Epithelial cell of esophagus (primary cell): ENCODE results near the gene FAF1.

Experiments
- DNase-seq: peaks from one replicate; pipeline ENCODE4 v3.0.0; 2010; ENCODE audit warnings: low read depth
- H3K4me3 ChIP-seq: 2 replicates; pipeline ENCODE4 v1.5.1; 2011; ENCODE audit warnings: mild to moderate bottlenecking, low read length, control low read depth
- TF ChIP-seq, protein P1 (sequence below): IDR thresholded peaks from 2 replicates; pipeline ENCODE4 v1.5.1; 2011; ENCODE audit warnings: low read depth, mild to moderate bottlenecking, low read length, control low read depth, inconsistent platforms; ENCODE audit not compliant: insufficient read depth; ENCODE audit errors: missing control alignments

The FAF1 gene

GRCh38 chr1:50508040-50508586 lies 452.0 kb downstream of the FAF1 start:
- no peak for DNase-seq
- TF ChIP-seq, protein P1, sequence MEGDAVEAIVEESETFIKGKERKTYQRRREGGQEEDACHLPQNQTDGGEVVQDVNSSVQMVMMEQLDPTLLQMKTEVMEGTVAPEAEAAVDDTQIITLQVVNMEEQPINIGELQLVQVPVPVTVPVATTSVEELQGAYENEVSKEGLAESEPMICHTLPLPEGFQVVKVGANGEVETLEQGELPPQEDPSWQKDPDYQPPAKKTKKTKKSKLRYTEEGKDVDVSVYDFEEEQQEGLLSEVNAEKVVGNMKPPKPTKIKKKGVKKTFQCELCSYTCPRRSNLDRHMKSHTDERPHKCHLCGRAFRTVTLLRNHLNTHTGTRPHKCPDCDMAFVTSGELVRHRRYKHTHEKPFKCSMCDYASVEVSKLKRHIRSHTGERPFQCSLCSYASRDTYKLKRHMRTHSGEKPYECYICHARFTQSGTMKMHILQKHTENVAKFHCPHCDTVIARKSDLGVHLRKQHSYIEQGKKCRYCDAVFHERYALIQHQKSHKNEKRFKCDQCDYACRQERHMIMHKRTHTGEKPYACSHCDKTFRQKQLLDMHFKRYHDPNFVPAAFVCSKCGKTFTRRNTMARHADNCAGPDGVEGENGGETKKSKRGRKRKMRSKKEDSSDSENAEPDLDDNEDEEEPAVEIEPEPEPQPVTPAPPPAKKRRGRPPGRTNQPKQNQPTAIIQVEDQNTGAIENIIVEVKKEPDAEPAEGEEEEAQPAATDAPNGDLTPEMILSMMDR: no peak
- H3K4me3 ChIP-seq: no peak overlapping the region

DNA sequence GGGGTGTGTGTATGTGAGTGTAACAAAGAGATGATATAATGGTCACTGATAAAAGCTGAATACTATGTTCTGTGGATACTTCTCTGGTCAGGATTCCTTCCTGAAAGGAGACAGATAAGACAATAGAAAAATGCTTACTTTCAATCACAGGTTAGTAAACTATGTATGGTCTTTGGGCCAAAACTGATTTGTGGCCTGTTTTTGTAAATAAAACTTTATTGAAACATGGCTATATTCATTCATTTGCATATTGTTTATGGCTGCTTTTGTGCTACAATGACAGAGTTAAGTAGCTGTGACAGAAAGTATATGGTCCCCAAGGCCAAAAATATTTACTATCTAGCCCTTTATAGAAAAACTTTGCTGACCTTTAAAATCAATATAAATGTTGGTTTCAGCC lies 454.6 kb downstream of the FAF1 start:
- H3K4me3 ChIP-seq: no peak overlapping the region
- TF ChIP-seq, protein P1: no peak
- no peak for DNase-seq

DNA sequence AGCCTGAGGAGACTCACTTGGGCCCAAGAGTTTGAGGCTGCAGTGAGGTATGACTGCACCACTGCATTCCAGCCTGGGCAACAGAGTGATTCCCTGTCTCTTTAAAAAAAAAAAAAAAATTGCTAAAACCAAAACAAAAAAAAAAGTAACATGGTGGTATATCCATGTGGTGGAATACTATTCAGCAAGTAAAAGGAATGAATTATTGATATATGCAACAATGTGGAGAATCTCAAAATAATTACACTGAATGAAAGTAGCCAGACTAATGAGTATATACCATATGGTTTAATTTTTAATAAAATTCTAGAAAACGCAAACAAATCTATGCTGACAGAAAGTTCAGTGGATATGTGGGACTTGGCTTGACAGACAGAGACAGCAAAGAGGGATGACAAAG lies 456.6 kb downstream of the FAF1 start:
- TF ChIP-seq, protein P1: no peak
- no peak for DNase-seq
- H3K4me3 ChIP-seq: no peak overlapping the region

GRCh38 chr1:50502147-50502546 lies 457.9 kb downstream of the FAF1 start:
- DNase-seq: no peak
- TF ChIP-seq, protein P1: no peak
- H3K4me3 ChIP-seq: no peak overlapping the region

- TF ChIP-seq, protein P1: no peak
- no peak for DNase-seq
- H3K4me3 ChIP-seq: no peak overlapping the region
Measured at GRCh38 chr1:50497007-50497406, 463.1 kb downstream of the FAF1 start.

- H3K4me3 ChIP-seq: no peak overlapping the region
- TF ChIP-seq, protein P1: no peak
- peak; percentile 9 for DNase-seq
Measured at GRCh38 chr1:50493710-50494109, 466.4 kb downstream of the FAF1 start.

GRCh38 chr1:50492142-50492541 lies 467.9 kb downstream of the FAF1 start:
- TF ChIP-seq, protein P1: no peak
- no peak overlapping the region for H3K4me3 ChIP-seq
- no peak for DNase-seq
